Natural killer cell (primary cell): ENCODE results near the gene PCK2. TPM values are rescaled to one million over a fixed set of nuclear protein-coding genes. Genes with fewer than 3 reads are reported as not detected.

Experiments used
- ATAC-seq, 3 donors: fragments of 150-1000 bp in 2 of 3; fragments of 200-7000 bp in 1 of 3; cut with Tn5 transposase; 1 replicate in 1 of 3; 2 replicates in 2 of 3; pipeline ENCODE4 v1.10.0; 2021; ENCODE audit warnings: mild to moderate bottlenecking in 2 of 3, moderate library complexity in 2 of 3
- DNase-seq, 2 donors: peaks; one replicate each; pipeline versions ENCODE4 v3.0.0 to v3.0.0-alpha.2; 2013 to 2021; ENCODE audit warnings: mixed read lengths in 1 of 2
- H3K27ac ChIP-seq: one replicate; pipeline ENCODE4 v1.5.1; 2013; ENCODE audit warnings: mild to moderate bottlenecking, low read length
- H3K27me3 ChIP-seq: one replicate; pipeline ENCODE4 v1.6.1; 2013; ENCODE audit warnings: low read length; ENCODE audit not compliant: control insufficient read depth, insufficient read depth
- H3K36me3 ChIP-seq: one replicate; pipeline ENCODE4 v1.6.1; 2013; ENCODE audit warnings: low read length; ENCODE audit not compliant: control insufficient read depth, insufficient read depth
- H3K4me1 ChIP-seq: one replicate; pipeline ENCODE4 v1.6.1; 2013; ENCODE audit warnings: low read length; ENCODE audit not compliant: control insufficient read depth, insufficient read depth
- H3K4me3 ChIP-seq: one replicate; pipeline ENCODE4 v1.5.1; 2013; ENCODE audit warnings: low read length
- H3K9me3 ChIP-seq: one replicate; pipeline ENCODE4 v1.6.1; 2013; ENCODE audit warnings: low read length; ENCODE audit not compliant: control insufficient read depth, insufficient read depth
- H3K27ac Mint-ChIP-seq, 2 donors: one replicate each; pipeline ENCODE4 v1.8.0; 2022; ENCODE audit warnings: mild to moderate bottlenecking in 2 of 2, mixed read lengths in 2 of 2, moderate library complexity in 1 of 2
- H3K27me3 Mint-ChIP-seq, 2 donors: one replicate each; pipeline ENCODE4 v1.8.0; 2022; ENCODE audit warnings: low read depth in 2 of 2, mixed read lengths in 2 of 2
- H3K36me3 Mint-ChIP-seq: one replicate; pipeline ENCODE4 v1.8.0; 2022; ENCODE audit warnings: mixed read lengths
- H3K4me1 Mint-ChIP-seq, 2 donors: one replicate each; pipeline ENCODE4 v1.8.0; 2022; ENCODE audit warnings: mixed read lengths in 2 of 2
- H3K4me3 Mint-ChIP-seq: one replicate; pipeline ENCODE4 v1.8.0; 2022; ENCODE audit warnings: mild to moderate bottlenecking, moderate library complexity, mixed read lengths
- H3K9me3 Mint-ChIP-seq, 2 donors: one replicate each; pipeline ENCODE4 v1.8.0; 2022; ENCODE audit warnings: mixed read lengths in 2 of 2
- WGBS: methylation state at CpG from one replicate; pipeline ENCODE4 v1.1.7; 2013; ENCODE audit warnings: missing lambda C conversion rate; ENCODE audit not compliant: insufficient coverage; 5-methylcytosine and 5-hydroxymethylcytosine counted together
- intact Hi-C: fragments of 100-400 bp; cut with micrococcal nuclease; formaldehyde crosslinking; loops from one replicate; pipeline ENCODE4 v1.14.2; 2022
- total RNA-seq, 4 donors: library from RNA; stranded (reverse); fragments of 120-200 nt in 1 of 4; gene quantifications; one replicate each; pipeline versions ENCODE4 v1.2.3 to v1.2.4, GENCODE V29; 2013 to 2022
- TF ChIP-seq, protein P1 (sequence below): fragments of 200-600 bp; IDR thresholded peaks from one replicate; pipeline ENCODE4 v1.8.0; 2022; ENCODE audit warnings: antibody characterized with exemption

PCK2 gene
- total RNA-seq, 3 donors from 2014 or later (not counting 1 experiment from before 2014, with no cell fraction given): 9.8 to 13.8 (median 12.3) TPM

DNA sequence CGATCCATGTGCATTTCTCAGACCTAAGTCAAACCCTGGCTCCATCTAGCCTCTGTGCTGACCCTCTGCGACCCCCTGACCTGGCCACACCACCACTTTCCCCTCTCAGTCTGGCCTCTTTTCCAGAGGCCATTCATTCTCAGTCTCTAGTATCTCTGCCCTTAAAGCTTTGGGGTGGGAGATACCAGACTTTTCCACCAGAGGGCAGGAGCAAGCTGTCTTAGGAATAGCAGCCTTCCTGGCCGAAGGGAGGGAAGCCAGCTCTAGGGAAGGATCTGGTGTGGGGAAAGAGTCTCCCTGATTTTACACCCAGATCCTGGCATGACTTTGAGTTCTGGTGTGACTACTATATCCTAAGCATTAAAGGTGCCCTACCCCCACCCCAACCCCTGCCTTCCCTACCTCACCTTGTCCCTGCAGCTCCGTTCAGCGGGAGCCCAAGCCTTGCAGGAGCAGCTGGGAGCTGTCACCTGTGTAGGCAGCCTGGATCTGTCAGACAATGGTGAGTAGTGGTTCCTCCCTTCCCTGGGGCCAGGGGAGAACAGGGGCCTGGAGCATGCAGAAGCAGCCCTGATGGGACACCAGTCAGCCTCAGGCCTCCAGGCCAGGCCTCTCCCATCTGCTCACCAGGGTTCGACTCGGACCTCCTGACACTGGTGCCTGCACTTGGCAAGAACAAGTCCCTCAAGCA lies 35.7 kb upstream of the PCK2 start:
- Histone ChIP-seq H3K9me3 (no peaks in the 10 kb centered on the region), H3K27ac (no peak overlapping the region), H3K4me3 (no peak overlapping the region), H3K4me1 (peaks cover 8% of the 10 kb centered on the region), H3K36me3 (no peaks in the 10 kb centered on the region), H3K27me3 (no peaks in the 10 kb centered on the region)
- H3K4me1 Mint-ChIP-seq: peaks cover 2 to 30% of the 10 kb centered on the region in 2 donors
- ATAC-seq (peak in 2 of 3 donors; percentile 70 to 73), DNase-seq (peak; percentile 27 to 54)
- H3K27ac Mint-ChIP-seq: peak overlapping the region in 1 of 2 donors; percentile 83
- H3K9me3 Mint-ChIP-seq: no peaks in the 10 kb centered on the region
- TF ChIP-seq, protein P1, sequence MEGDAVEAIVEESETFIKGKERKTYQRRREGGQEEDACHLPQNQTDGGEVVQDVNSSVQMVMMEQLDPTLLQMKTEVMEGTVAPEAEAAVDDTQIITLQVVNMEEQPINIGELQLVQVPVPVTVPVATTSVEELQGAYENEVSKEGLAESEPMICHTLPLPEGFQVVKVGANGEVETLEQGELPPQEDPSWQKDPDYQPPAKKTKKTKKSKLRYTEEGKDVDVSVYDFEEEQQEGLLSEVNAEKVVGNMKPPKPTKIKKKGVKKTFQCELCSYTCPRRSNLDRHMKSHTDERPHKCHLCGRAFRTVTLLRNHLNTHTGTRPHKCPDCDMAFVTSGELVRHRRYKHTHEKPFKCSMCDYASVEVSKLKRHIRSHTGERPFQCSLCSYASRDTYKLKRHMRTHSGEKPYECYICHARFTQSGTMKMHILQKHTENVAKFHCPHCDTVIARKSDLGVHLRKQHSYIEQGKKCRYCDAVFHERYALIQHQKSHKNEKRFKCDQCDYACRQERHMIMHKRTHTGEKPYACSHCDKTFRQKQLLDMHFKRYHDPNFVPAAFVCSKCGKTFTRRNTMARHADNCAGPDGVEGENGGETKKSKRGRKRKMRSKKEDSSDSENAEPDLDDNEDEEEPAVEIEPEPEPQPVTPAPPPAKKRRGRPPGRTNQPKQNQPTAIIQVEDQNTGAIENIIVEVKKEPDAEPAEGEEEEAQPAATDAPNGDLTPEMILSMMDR: peak; percentile 71
- peaks cover 0 to 2% of the 10 kb centered on the region in 2 donors for H3K27me3 Mint-ChIP-seq
- no peaks in the 10 kb centered on the region for H3K36me3 Mint-ChIP-seq
- H3K4me3 Mint-ChIP-seq: no peak overlapping the region
- intact Hi-C loops: loop anchor here (1.0 to 2.0 kb wide), 3 partner anchors 32 to 102 kb away; partner anchors contain the start of gene IRF9
- WGBS: 90% methylated on average over 7 of the region's 7 CpGs

GRCh38 chr14:24058951-24059475 lies 35.1 kb upstream of the PCK2 start:
- Mint-ChIP-seq H3K27ac (no peak overlapping the region), H3K4me1 (peaks cover 0 to 24% of the 10 kb centered on the region in 2 donors), H3K27me3 (peaks cover 0 to 2% of the 10 kb centered on the region in 2 donors), H3K4me3 (no peak overlapping the region), H3K36me3 (no peaks in the 10 kb centered on the region), H3K9me3 (no peaks in the 10 kb centered on the region)
- Histone ChIP-seq H3K4me1 (peaks cover 2% of the 10 kb centered on the region), H3K9me3 (no peaks in the 10 kb centered on the region), H3K27ac (no peak overlapping the region), H3K36me3 (no peaks in the 10 kb centered on the region), H3K4me3 (no peak overlapping the region), H3K27me3 (no peaks in the 10 kb centered on the region)
- ATAC-seq: no peak
- 92% methylated on average over 10 of the region's 10 CpGs for WGBS
- intact Hi-C loops: loop anchor here (1.0 to 2.0 kb wide), 3 partner anchors 31 to 102 kb away; partner anchors contain the start of gene IRF9
- DNase-seq: no peak
- TF ChIP-seq, protein P1: no peak

DNA sequence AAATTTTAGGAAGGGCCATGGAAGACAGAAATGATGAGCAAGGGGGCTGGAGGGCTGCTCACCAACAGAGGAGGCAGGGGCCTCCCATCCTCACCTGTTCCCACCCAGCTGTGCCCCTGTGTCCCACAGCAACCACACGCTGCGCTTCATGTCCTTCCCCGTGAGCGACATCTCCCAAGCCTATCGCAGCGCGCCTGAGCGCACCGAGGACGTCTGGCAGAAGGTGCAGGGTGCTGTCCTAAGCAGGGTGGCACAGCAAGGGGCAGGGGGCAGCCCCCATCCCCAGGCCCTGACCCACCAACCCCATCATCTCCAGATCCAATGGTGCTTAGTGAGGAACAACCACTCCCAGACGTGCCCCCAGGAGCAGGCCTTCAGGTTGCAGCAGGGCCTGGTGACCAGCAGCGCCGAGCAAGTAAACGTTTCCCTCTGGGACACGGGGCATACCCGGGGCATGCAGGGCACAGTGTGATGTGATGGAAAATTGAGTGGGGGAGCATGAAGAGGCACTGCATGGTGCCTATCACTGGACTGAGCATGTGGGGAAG lies 34.2 kb upstream of the PCK2 start:
- Mint-ChIP-seq H3K36me3 (no peaks in the 10 kb centered on the region), H3K4me1 (peaks cover 0 to 18% of the 10 kb centered on the region in 2 donors), H3K27me3 (peaks cover 0 to 2% of the 10 kb centered on the region in 2 donors), H3K9me3 (no peaks in the 10 kb centered on the region), H3K27ac (no peak overlapping the region), H3K4me3 (no peak overlapping the region)
- no peaks in the 10 kb centered on the region for H3K27me3 ChIP-seq
- H3K4me1 ChIP-seq: no peaks in the 10 kb centered on the region
- ATAC-seq (no peak), DNase-seq (no peak)
- TF ChIP-seq, protein P1: no peak
- no peaks in the 10 kb centered on the region for H3K36me3 ChIP-seq
- H3K27ac ChIP-seq: no peak overlapping the region
- no peaks in the 10 kb centered on the region for H3K9me3 ChIP-seq
- 93% methylated on average over 16 of the region's 16 CpGs for WGBS
- H3K4me3 ChIP-seq: no peak overlapping the region
- intact Hi-C loops: loop anchor here (2.0 kb wide), 1 partner anchor 101 kb away; the partner anchor contains the start of gene IRF9
